NT2/D1 (cell line): ENCODE data around the gene DAW1.

Experiments used
- SUZ12 ChIP-seq: IDR thresholded peaks from 2 replicates; pipeline ENCODE4 v1.6.1; 2011; ENCODE audit not compliant: insufficient read length, insufficient read depth; ENCODE audit errors: extremely low read depth
- YY1 ChIP-seq: IDR thresholded peaks from 2 replicates; pipeline ENCODE4 v1.6.1; 2011; ENCODE audit not compliant: insufficient read length, insufficient read depth

DNA sequence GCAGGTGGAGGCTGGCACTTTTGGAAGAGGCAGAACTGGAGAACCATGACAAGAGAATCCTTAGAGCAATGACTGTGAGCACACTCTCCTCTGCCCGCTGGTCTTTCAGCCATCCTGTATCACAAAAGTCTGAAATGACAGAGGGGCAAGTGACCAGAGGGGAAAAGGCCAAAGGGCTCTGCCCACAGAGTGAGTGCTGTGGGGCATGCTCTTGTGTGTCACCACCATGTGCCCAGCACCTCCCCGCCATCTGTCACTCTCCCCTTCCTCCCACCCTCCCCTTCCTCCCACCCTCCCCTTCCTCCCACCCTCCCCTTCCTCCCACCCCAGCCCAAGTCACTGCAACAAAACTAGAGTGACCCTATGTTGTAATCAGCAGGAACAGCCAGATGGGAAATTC lies 31.9 kb downstream of the DAW1 start:
- TF ChIP-seq YY1 (no peak), SUZ12 (no peak)
